Stimulated activated effector memory CD8-positive, alpha-beta T cell treated with anti-CD3 and anti-CD28 coated beads, Interleukin-12 subunit alpha, Interleukin-12 subunit beta, amount 100 ng/mL, for 72 hours (primary cell): ENCODE data around the gene TAF9.
"Not testable (repeated sequence)": the region's sequence is repeated elsewhere in the genome, so short reads cannot be mapped to it uniquely, and the experiment has no call there.

ENCODE experiments used
- ATAC-seq: fragments of 150-1000 bp; cut with Tn5 transposase; 2 replicates; pipeline ENCODE4 v1.10.0; 2021
- DNase-seq, 2 donors: peaks; one replicate each; pipeline ENCODE4 v3.0.0; 2021 to 2022; ENCODE audit warnings: low spot score in 2 of 2
- H3K27ac Mint-ChIP-seq: one replicate; pipeline ENCODE4 v1.8.0; 2022; ENCODE audit warnings: mild to moderate bottlenecking, mixed read lengths
- H3K36me3 Mint-ChIP-seq: one replicate; pipeline ENCODE4 v1.8.0; 2022; ENCODE audit warnings: mild to moderate bottlenecking, mixed read lengths
- H3K4me1 Mint-ChIP-seq: one replicate; pipeline ENCODE4 v1.8.0; 2022; ENCODE audit warnings: mixed read lengths
- H3K4me3 Mint-ChIP-seq: one replicate; pipeline ENCODE4 v1.8.0; 2022; ENCODE audit warnings: mild to moderate bottlenecking, mixed read lengths
- H3K9me3 Mint-ChIP-seq: one replicate; pipeline ENCODE4 v1.8.0; 2022; ENCODE audit warnings: mixed read lengths

TAF9 gene, protein sequence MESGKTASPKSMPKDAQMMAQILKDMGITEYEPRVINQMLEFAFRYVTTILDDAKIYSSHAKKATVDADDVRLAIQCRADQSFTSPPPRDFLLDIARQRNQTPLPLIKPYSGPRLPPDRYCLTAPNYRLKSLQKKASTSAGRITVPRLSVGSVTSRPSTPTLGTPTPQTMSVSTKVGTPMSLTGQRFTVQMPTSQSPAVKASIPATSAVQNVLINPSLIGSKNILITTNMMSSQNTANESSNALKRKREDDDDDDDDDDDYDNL

DNA sequence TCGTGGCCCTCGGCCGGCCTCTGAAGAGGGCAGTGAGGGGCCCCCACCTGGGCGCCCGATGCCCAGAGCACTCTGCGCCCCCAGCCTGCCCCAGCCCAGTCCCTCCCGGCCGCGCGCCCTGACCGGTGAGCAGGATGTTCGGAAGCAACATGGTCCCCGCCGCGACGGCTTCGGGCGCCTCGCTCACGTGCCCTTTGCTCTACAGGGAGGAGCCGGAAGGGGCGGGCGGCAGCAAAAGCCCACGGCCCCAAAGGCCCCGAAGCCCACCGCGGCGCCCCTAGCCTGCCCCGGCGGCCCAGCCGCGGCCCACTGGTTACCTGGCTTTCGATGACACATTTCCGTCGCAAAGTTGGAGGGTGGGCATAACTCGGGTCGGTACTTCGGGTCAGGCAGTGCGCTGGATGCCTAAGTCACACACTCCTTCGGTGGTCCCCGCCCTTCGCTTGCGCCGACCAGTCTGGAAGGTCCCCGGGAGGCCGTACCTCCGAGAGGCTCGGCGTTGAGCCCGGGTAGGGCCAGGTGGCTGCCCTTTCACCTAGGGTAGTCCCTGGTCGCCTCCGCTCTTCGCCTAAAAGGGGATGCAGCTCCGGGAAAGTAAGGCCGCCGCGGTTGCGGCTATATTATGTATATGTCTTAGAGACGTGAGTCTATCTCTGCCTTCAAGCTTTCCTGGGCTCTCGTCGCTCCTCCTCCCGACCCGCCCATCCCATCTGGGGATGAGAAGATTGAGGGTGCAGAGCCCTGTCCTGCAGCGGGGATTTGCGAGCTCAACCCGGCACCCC is at the start of gene TAF9, which contains the start of the genes AK6 and RAD17:
TSS of gene TAF9 (minus strand) at position 181 of the 782 bp plus-strand sequence. CDS start 3,783 bp downstream, outside the sequence.
TSS of gene AK6 (minus strand) at position 181 of the 782 bp plus-strand sequence. CDS start at position 151, 30 bp downstream.
TSS of gene RAD17 (plus strand) at position 479 of the 782 bp plus-strand sequence. CDS start 2,391 bp downstream, outside the sequence.
- H3K36me3 Mint-ChIP-seq = peaks cover 71% of the 10 kb centered on the region
- peak within 1 kb of the TSS; percentile 99 for H3K27ac Mint-ChIP-seq
- ATAC-seq (peak; percentile 97), DNase-seq (peak; percentile 85 to 98)
- peaks cover 27% of the 10 kb centered on the region for H3K4me1 Mint-ChIP-seq
- peak within 1 kb of the TSS; percentile 86 for H3K4me3 Mint-ChIP-seq
- H3K9me3 Mint-ChIP-seq = no peaks in the 10 kb centered on the region

DNA sequence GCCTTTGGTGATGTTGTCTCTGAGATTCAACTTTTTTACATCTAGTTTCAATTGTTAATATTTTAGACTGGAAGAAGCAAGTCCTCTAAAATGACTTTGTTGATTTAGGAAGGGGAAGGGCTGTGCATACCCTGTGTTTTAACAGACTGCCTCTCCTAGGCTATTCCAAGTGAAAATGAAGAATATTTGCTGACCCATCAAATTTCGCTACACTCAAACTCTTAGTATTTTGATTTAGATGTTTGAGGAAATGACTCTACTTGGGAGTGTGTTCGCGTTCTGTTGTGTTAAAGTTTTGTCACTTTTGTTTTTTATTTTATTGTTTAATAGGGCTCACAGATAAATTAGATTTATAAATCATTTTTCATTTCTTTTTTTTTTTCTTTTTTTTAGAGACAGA is 49.2 kb upstream of the TAF9 start:
- ATAC-seq (no peak), DNase-seq (no peak)
- H3K4me3 Mint-ChIP-seq = no peak overlapping the region
- H3K9me3 Mint-ChIP-seq = no peaks in the 10 kb centered on the region
- H3K27ac Mint-ChIP-seq = no peak overlapping the region
- no peaks in the 10 kb centered on the region for H3K4me1 Mint-ChIP-seq
- H3K36me3 Mint-ChIP-seq = peaks cover 11% of the 10 kb centered on the region

DNA sequence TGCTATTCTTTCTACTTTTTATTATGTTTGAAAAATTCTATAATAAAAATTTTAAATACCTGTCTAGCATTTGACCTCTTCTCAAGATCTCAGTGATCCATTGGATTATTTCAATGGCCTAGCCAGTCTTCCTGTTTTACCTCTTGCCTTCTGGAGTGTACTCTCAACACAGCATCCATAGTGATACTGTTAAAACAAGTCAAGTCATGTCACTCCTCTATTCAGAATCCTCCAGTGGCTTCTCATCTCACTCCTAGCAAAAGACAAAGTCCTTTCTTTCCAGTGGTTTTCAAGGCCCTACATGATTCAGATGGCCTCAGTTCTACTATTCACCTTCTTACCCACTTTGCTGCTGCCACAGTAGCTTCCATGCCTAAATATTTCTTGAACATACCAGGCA is 47.4 kb upstream of the TAF9 start:
- Mint-ChIP-seq H3K4me3 (no peak overlapping the region), H3K9me3 (no peaks in the 10 kb centered on the region), H3K36me3 (peaks cover 27% of the 10 kb centered on the region), H3K27ac (no peak overlapping the region), H3K4me1 (no peaks in the 10 kb centered on the region)
- DNase-seq = no peak
- ATAC-seq = no peak

DNA sequence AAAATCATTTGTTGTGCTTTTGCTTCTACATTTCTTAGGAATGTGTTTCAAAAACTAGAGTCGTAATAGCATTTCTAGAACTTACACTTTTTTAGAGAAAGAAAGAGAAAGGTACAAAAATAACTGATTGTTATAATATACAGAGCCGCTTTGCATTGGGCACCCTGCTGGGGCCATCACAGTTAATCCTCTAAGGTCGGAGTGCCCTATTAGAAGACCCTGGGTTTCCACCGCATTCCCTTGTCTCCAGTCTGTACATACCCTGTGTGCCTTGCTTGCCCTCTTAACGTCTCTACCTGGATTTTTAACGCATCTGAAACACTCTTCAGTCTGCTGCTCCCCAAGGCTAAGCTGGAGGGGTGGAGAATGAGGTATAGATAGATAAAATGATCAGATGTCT is 46.9 kb upstream of the TAF9 start:
- Mint-ChIP-seq H3K36me3 (peaks cover 32% of the 10 kb centered on the region), H3K4me3 (no peak overlapping the region), H3K4me1 (no peaks in the 10 kb centered on the region), H3K9me3 (no peaks in the 10 kb centered on the region), H3K27ac (no peak overlapping the region)
- no peak for ATAC-seq
- no peak for DNase-seq

DNA sequence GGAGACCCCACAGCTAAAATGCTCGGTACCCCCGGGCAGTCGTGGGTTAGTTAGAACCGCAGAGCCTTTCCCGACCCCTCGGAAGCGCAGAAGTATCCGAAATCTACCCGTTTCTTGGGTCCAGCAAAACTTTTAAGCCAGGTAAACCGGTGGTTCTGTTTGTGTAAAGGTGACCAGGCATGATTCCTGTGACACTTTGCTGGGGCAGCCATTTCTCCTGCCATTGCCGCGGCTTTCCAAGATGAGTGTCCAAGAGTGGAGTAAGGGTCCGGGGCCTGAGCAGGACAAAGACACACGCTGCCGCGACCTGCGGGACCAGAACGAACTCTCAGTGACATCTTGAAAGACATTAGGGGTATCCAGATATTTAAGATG is 46.3 kb upstream of the TAF9 start:
- Mint-ChIP-seq H3K4me3 (peak overlapping the region; percentile 31), H3K36me3 (peaks cover 37% of the 10 kb centered on the region), H3K9me3 (no peaks in the 10 kb centered on the region), H3K4me1 (no peaks in the 10 kb centered on the region), H3K27ac (no peak overlapping the region)
- ATAC-seq = no peak
- DNase-seq = no peak

DNA sequence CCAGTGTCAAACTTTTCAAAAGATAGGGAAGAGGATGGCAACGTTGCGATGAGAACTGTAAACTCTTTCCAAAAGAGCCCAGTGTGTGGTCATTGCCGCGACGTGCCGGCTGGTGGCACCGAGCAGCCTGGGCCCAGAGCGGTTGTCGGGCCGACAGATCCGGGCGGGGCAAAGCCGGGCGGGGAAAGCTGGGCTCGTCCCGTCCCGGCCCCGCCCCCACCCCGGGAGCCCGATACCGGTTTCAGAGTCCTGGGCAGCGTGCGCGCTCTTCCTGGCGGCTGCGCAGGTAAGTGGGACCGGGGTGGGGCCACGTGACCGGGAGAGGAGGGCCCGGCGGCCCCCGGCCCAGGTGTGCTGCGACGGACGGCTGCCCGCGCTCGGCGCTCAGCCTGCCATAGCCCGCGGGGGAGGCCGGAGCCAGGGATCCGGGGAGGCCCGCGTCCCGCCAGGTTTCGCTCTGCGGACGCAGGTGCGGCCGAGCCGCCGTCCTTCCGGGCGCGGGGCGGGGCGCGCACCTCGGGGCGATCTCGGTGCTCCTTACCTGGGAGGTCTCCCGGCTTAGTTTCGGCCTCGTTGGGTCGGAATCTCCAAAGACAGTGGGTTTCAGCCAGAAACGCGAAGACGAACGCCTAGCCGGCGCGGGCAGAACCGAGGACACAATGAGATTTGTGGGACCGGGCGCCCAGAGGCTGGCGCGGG is 45.7 kb upstream of the TAF9 start, which contains the start of gene MARVELD2:
TSS of gene MARVELD2 (plus strand) at position 232 of the 699 bp plus-strand sequence. CDS start 4,270 bp downstream, outside the sequence.
- DNase-seq (no peak), ATAC-seq (peak; percentile 69)
- H3K4me1 Mint-ChIP-seq = no peaks in the 10 kb centered on the region
- H3K4me3 Mint-ChIP-seq = peak within 1 kb of the TSS; percentile 31
- H3K36me3 Mint-ChIP-seq = peaks cover 43% of the 10 kb centered on the region
- H3K27ac Mint-ChIP-seq = no peak within 1 kb of the TSS
- H3K9me3 Mint-ChIP-seq = no peaks in the 10 kb centered on the region

DNA sequence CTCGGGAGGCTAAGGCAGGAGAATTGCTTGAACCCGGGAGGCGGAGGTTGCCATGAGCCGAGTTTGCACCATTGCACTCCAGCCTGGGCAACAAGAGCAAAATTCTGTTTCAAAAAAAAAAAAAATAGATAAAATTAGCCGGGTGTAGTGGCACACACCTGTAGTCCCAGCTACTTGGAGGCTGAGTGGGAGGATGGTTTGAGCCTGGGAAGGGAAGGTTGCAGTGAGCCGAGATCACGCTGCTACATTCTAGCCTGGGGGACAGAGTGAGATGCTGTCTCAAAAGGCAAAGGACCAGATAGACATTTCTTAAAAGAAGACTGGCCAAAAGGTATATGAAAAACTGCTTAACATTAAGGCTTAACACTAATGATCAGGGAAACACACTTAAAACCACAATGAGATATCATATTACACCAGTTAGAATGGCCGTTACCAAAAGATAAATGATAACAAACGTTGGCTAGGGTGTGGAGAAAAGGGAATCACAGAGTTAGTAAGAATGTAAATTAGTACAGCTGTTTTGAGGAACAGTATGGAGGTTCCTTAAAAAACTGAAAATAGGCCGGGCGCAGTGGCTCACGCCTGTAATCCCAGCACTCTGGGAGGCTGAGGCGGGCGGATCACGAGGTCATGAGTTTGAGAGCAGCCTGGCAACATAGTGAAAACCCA is 35.5 kb upstream of the TAF9 start:
- H3K4me3 Mint-ChIP-seq = no peak overlapping the region
- no peaks in the 10 kb centered on the region for H3K9me3 Mint-ChIP-seq
- no peaks in the 10 kb centered on the region for H3K4me1 Mint-ChIP-seq
- H3K36me3 Mint-ChIP-seq = peaks cover 86% of the 10 kb centered on the region
- ATAC-seq (no peak), DNase-seq (no peak)
- no peak overlapping the region for H3K27ac Mint-ChIP-seq

DNA sequence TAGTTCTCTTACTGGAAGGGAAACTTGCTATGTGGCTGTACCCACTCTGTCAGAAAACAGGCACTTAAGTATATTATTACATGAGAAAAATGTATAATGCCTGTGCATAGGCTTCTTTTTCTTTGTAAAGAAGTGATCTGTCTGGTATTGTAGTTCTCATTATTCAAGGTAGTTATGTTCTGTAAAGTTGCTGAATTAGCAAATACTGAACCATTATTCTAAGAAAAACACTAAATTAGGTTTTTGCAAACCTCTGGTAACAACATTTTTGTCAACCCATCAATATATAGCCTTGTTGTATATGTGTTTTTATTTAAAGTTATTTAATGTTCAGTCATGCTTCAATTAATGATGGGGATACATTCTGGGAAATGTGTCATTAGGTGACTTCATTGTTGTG is 9.1 kb upstream of the TAF9 start:
- Mint-ChIP-seq H3K9me3 (no peaks in the 10 kb centered on the region), H3K36me3 (peaks cover 87% of the 10 kb centered on the region), H3K4me1 (no peaks in the 10 kb centered on the region), H3K4me3 (no peak overlapping the region), H3K27ac (no peak overlapping the region)
- DNase-seq = no peak
- ATAC-seq = no peak

DNA sequence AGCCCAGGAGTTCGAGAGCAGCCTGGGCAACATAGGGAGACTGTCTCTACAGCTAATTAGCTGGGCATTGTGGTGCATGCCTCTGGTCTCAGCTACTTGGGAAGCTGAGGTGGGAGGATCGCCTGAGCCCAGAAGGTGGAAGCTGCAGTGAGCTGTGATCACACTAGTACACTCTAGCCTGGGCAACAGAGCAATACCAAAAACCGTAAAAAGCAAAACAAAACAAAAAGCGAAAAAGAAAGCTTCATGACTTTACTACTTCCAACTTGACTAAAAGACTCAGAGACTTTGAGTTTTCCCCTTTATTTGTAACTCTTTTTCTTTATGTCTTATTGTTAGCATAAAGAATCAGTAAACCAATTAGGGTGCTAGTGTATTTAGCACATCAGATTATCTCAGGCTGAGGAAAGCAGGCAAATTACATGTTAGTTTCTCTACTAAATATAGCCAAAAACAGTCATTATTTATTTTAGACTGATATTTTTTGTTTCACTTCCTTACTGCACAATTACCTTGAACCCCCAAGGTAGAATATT is 5.7 kb upstream of the TAF9 start:
- Mint-ChIP-seq H3K4me3 (no peak overlapping the region), H3K27ac (no peak overlapping the region), H3K4me1 (no peaks in the 10 kb centered on the region), H3K9me3 (no peaks in the 10 kb centered on the region), H3K36me3 (peaks cover 64% of the 10 kb centered on the region)
- DNase-seq = no peak
- no peak for ATAC-seq

DNA sequence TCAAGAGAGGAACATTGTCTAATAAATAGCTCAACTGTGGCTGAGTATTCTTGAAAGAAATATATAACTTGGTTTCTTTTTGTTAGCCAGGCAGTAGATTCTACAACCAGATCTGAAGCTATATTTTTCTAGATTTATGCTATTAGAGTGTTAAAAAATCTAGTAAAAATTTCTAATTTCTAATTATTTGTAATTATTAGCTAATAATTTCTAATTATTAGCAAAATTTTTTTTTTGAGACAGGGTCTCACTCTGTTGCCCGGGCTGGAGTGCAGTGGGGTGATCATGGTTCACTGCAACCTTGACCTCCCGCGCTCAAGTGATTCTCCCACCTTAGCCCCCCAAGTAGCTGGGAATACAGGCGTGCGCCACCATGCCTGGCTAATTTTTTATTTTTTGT is 3.1 kb upstream of the TAF9 start:
- no peaks in the 10 kb centered on the region for H3K9me3 Mint-ChIP-seq
- peaks cover 12% of the 10 kb centered on the region for H3K4me1 Mint-ChIP-seq
- DNase-seq (no peak), ATAC-seq (no peak)
- no peak overlapping the region for H3K27ac Mint-ChIP-seq
- peaks cover 70% of the 10 kb centered on the region for H3K36me3 Mint-ChIP-seq
- no peak overlapping the region for H3K4me3 Mint-ChIP-seq

DNA sequence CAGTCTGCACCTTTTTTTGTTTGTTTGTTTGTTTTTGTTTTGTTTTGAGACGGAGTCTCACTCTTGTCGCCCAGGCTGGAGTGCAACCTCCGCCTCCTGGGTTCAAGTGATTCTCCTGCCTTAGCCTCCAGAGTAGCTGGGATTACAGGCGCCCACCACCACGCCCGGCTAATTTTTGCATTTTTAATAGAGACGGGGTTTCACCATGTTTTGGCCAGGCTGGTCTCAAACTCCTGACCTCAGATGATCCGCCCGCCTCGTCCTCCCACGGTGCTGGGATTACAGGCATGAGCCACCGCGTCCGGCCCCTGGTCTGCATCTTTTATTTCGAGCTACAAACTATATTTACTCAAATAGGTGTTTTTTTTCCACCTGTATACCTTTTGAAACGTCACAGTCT is 1.0 kb upstream of the TAF9 start:
- Mint-ChIP-seq H3K4me1 (peaks cover 21% of the 10 kb centered on the region), H3K27ac (peak overlapping the region; percentile 99), H3K36me3 (peaks cover 71% of the 10 kb centered on the region), H3K4me3 (peak overlapping the region; percentile 86)
- H3K9me3 Mint-ChIP-seq, DNase-seq, ATAC-seq: not testable (repeated sequence)

DNA sequence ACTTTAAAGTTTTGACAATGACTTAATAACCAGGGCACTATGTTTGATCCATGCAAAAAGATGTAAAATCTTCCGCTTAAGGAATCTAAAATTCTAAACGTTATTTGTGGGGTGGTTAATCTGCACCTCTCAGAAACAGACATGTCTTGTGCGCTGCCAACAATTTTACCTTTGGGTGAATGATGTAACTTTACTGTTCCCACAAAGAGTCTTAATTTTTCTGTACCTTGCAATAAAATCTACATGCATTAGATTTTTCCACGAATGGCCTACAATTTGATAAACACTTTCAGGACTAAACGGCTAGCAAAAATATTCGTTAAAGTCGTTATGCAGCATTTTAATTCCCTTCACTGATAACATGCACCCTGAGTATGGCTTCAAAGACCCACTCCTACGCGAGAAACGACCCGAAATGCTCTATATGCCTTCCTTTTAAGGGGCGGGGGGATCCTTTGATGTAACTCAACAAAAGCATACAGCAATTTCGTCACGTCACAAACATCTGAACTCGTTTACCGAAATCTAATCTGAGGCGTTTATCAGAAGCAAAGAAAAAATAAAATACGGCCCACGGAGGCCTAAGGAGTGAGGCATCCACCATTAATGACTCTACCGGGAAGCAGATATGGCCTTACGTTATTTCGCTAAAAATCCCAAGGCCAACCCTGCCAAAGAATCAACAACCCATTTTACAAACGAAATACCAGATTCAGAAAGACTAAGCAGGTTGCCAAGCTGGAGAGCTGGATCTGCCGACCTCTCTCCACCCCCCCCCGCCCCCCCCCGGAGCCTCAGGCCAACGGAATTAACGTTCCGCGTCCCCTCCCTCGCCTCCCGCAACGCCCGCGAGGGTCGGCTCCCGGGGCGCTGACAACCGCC is 621 bp downstream of the TAF9 start:
- DNase-seq = peak in 1 of 2 donors; percentile 54
- Mint-ChIP-seq H3K9me3 (no peaks in the 10 kb centered on the region), H3K27ac (peak overlapping the region; percentile 99), H3K4me1 (peaks cover 27% of the 10 kb centered on the region), H3K4me3 (peak overlapping the region; percentile 86), H3K36me3 (peaks cover 71% of the 10 kb centered on the region)
- peak; percentile 1 for ATAC-seq

DNA sequence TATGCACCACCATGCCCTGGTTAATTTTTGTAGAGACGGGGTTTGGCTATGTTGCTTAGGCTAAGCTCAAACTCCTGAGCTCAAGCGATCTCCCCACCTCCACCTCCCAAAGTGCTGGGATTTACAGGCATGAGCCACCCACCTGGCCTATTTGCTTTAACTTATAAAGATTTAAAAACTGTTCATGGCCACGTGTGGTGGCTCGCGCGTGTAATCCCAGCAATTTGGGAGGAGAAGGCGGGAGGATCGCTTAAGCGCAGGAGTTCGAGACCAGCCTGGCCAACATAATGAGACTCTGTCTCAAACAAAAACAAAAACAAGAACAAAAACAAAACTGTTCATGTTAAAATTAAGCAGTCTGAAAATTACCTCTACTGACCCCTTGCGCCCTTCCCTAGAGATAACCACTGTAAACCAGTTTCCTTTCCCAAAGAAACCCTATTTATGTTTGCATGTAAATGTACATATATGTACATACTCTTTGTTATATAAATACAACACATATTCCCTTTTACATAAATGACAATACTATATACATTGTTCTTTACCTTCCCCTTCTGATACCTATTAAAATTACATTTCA is 1.5 kb downstream of the TAF9 start:
- H3K27ac Mint-ChIP-seq = peak overlapping the region; percentile 99
- no peaks in the 10 kb centered on the region for H3K9me3 Mint-ChIP-seq
- no peak for DNase-seq
- ATAC-seq = no peak
- peak overlapping the region; percentile 86 for H3K4me3 Mint-ChIP-seq
- peaks cover 71% of the 10 kb centered on the region for H3K36me3 Mint-ChIP-seq
- H3K4me1 Mint-ChIP-seq = peaks cover 27% of the 10 kb centered on the region

DNA sequence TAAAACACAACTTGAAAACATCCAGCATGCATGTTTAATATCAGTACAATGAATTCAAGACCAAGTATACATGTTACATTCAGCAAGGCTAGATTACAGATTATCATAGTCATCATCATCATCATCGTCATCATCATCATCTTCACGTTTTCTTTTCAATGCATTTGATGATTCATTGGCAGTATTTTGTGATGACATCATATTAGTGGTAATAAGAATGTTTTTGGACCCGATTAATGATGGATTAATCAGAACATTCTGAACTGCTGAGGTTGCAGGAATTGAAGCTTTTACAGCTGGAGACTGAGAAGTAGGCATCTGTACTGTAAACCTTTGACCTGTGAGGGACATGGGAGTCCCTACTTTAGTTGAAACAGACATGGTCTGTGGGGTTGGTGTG is 4.5 kb downstream of the TAF9 start:
- ATAC-seq (no peak), DNase-seq (no peak)
- peaks cover 36% of the 10 kb centered on the region for H3K4me1 Mint-ChIP-seq
- H3K4me3 Mint-ChIP-seq = no peak overlapping the region
- peaks cover 94% of the 10 kb centered on the region for H3K36me3 Mint-ChIP-seq
- H3K27ac Mint-ChIP-seq = peak overlapping the region; percentile 20
- no peaks in the 10 kb centered on the region for H3K9me3 Mint-ChIP-seq
